H1 (cell line): Measurements from ENCODE around the gene PDS5A. TPM values are rescaled to one million over a fixed set of nuclear protein-coding genes. Genes with fewer than 3 reads are reported as not detected.

Source experiments
- CTCF ChIP-seq, 3 experiments: IDR thresholded peaks; 1 replicate in 2 of 3; 2 replicates in 1 of 3; pipeline versions ENCODE4 v1.5.1 to v1.6.1; 2011; ENCODE audit warnings: low read length in 3 of 3, mild to moderate bottlenecking in 3 of 3, inconsistent platforms in 2 of 3, low read depth in 1 of 3, moderate library complexity in 1 of 3; ENCODE audit not compliant: insufficient read depth in 1 of 3; ENCODE audit errors: control extremely low read depth in 1 of 3
- polyA plus RNA-seq, 7 experiments: library from polyadenylated mRNA; depleted of rRNA in 3 of 7; stranded (reverse) in 5 of 7; unstranded in 2 of 7; fragments of >200 nt in 5 of 7; fragments of 200-250 nt in 2 of 7; gene quantifications; 1 replicate in 5 of 7; 2 replicates in 1 of 7; 4 replicates in 1 of 7; pipeline versions ENCODE4 v1.2.1 to v1.2.3, GENCODE V29; 2011 to 2013; ENCODE audit warnings: missing spikeins in 2 of 7, mixed read lengths in 2 of 7
- total RNA-seq: library from RNA; stranded (reverse); fragmentation: NEBNext Ultra II Directional; extraction: Animal tissue kit (Norgen Biotek cat#: 25700); gene quantifications from 2 replicates; pipeline ENCODE4 v1.2.1, GENCODE V29; 2021

Gene PDS5A
- total and polyA plus RNA-seq, 2 of the 8 experiments (the other 6 are each of a cell fraction or from before 2014, with no cell fraction given): 15.5 to 76.6 TPM

- no peak for TF ChIP-seq CTCF (IDR thresholded peaks at IDR 0.05; ENCODE audit: control extremely low read depth in 1 of 3, insufficient read depth in 1 of 3, low read depth in 1 of 3, low read length in 3 of 3)
These were observed 26.3 kb upstream of the PDS5A start (continued) for GRCh38 chr4:40003986-40004385.
